Brain microvascular endothelial cell (primary cell): Measurements from ENCODE around the gene ASIC1.

Source experiments
- DNase-seq: peaks from one replicate; pipeline ENCODE4 v3.0.0-alpha.2; 2020
- H3K27ac ChIP-seq: fragments of 250-450 bp; sonication (Bioruptor Pico); 2 replicates; pipeline ENCODE4 v1.5.1; 2020; ENCODE audit warnings: mild to moderate bottlenecking, moderate library complexity
- H3K27me3 ChIP-seq: fragments of 250-450 bp; sonication (Bioruptor Pico); replicated peaks from 2 replicates; pipeline ENCODE4 v1.5.1; 2020; ENCODE audit warnings: mild to moderate bottlenecking
- H3K36me3 ChIP-seq: fragments of 250-450 bp; sonication (Bioruptor Pico); replicated peaks from 2 replicates; pipeline ENCODE4 v1.5.1; 2020; ENCODE audit warnings: mild to moderate bottlenecking
- H3K4me3 ChIP-seq: 2 replicates; pipeline ENCODE4 v1.5.1; 2011; ENCODE audit warnings: low read depth, mild to moderate bottlenecking, control low read depth, low read length, moderate library complexity
- CTCF ChIP-seq: IDR thresholded peaks from 2 replicates; pipeline ENCODE4 v1.5.1; 2011; ENCODE audit warnings: low read depth, mild to moderate bottlenecking, moderate library complexity, low read length, control low read depth, inconsistent platforms; ENCODE audit errors: missing control alignments
- in situ Hi-C: cut with HindIII; loops from 2 replicates; pipeline ENCODE4 v1.10.0; 2017; ENCODE audit warnings: low sequenced_read_pairs, low pct_ligation_motif_present

ASIC1 gene

GRCh38 chr12:50132505-50133135 lies 75.2 kb downstream of the ASIC1 start:
- Histone ChIP-seq H3K4me3 (no peak overlapping the region), H3K36me3 (peaks cover 62% of the 10 kb centered on the region), H3K27ac (no peak overlapping the region), H3K27me3 (no peaks in the 10 kb centered on the region)
- TF ChIP-seq CTCF = peak; percentile 32
- in situ Hi-C loops = no loop called here
- no peak for DNase-seq
